Measurements from ENCODE around the gene ARFGAP3.
"Not testable (repeated sequence)": the region's sequence is repeated elsewhere in the genome, so short reads cannot be mapped to it uniquely, and the experiment has no call there.

The ARFGAP3 gene

DNA sequence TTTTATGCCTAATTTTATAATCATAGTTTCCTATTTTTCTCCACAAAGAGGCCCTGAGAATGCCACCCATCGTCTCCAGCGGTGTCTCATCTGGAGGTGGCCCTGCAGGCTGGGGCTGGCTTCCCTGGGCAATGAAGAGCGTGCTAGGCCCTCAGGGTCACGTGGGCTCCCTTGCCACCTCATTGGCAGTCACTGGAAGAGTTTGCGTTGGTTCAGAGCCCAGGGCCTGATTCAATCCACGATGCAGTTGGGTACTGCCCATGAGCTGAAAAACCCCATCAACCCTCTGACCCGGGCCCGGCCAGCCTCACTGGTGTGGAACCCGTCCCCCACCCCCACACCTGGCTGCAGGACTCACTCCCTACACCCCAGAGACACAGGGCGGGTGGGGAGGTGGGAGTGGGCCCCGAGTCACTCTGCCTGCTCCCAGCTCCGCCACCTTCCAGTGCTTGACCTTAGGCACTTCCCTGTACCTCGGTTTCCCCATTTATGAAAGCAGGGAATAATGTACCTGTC, 93.0 kb downstream of the ARFGAP3 start:
- no peak for DNase-seq

DNA sequence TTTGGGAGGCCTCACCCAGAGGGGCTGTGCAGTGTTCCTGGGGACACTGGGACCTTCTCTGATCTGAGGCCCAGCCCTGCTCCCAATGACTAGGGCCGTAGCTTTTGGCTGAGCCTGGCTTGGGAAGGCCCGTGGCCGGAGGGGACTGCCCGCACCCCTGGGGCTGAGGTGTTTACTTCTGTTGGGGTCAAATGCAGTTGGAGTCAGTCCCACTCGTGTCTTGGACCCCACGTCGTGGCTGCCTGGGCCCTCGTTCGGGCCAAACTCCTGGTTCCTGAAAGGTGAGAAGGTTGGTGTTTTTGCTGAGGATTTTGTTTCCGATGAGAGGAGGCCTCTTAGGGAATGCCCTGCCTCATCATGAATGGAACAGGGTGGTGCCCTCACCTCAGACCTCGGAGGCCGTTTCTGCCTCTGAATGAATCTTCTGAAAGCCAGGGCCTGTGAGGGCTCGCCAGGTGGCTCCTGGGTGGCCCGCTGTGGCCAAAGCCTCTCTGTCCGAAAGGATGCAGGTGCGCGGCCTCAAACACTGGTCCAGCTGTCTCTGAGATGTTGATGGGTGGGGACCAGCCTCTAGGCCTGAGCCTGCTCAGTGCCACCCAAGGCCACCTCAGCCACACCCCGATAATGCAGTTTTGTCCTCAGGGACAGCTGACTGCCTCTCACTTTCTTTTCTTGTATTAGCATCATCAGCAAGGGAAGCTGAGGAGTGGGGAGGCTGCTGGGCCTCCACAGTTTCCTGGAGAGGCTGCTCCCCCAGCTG, 96.1 kb downstream of the ARFGAP3 start:
- DNase-seq: no peak

GRCh38 chr22:42758931-42759629, 98.0 kb downstream of the ARFGAP3 start:
- DNase-seq: no peak

DNA sequence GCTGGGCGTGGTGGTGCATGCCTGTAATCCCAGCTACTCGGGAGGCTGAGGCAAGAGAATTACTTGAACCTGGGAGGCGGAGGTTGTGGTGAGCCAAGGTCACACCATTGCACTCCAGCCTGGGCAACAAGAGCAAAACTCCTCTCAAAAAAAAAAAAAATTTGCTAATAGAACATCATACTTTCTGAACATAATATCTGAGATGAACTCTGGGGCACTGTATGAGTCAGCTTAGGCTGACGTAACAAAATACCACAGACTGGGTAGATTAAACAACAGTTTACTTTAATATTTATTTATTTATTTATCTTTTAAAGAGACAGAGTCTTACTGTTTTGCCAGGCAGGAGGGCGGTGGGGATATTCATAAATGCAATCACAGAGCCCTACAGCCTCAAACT, 101.5 kb downstream of the ARFGAP3 start:
- DNase-seq: not testable (repeated sequence)

DNA sequence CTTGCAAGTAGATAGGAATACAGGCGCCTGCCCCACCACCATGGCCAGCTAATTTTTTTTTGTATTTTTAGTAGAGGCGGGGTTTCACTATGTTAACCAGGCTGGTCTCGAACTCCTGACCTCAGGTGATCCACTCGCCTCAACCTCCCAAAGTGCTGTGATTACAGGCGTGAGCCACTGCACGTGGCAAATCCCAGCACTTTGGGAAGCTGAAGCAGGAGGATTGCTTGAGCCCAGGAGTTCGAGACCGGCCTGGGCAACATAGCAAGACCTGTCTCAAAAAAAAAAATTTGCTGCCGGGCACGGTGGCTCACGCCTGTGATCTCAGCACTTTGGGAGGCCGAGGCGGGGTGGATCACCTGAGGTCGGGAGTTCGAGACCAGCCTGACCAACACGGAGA, 102.0 kb downstream of the ARFGAP3 start:
- DNase-seq: not testable (repeated sequence)

- no peak for DNase-seq
Observed at GRCh38 chr22:42754658-42755057, 102.4 kb downstream of the ARFGAP3 start.

DNA sequence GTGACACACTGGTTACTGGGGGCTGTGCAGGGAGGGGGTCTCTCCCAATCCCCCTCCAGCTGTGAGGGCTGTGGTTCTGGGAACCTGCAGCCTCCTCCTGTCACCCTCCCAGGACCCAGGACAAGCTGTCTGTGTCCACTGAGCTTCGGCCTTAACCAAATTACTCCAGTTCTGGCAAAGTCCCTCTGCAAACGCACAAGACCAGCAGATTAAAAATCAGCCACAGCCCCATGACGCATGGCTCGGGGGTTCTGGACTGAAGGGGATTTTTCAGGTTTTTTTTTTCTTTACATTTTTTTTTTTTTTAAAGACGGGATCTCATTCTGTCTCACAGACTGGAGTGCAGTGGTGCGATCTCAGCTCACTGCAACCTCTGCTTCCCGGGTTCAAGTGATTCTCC, 104.2 kb downstream of the ARFGAP3 start:
- no peak for DNase-seq

- DNase-seq: no peak
Observed at GRCh38 chr22:42752230-42752746, 104.8 kb downstream of the ARFGAP3 start.

DNA sequence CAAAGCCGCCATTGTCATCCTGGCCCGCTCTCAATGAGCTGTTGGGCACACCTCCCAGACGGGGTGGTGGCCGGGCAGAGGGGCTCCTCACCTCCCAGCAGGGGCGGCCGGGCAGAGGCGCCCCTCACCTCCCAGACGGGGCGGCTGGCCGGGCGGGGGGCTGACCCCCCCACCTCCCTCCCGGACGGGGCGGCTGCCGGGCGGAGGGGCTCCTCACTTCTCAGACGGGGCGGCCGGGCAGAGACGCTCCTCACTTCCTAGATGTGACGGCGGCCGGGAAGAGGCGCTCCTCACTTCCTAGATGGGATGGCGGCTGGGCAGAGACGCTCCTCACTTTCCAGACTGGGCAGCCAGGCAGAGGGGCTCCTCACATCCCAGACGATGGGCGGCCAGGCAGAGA, 106.7 kb downstream of the ARFGAP3 start:
- not testable (repeated sequence) for DNase-seq

DNA sequence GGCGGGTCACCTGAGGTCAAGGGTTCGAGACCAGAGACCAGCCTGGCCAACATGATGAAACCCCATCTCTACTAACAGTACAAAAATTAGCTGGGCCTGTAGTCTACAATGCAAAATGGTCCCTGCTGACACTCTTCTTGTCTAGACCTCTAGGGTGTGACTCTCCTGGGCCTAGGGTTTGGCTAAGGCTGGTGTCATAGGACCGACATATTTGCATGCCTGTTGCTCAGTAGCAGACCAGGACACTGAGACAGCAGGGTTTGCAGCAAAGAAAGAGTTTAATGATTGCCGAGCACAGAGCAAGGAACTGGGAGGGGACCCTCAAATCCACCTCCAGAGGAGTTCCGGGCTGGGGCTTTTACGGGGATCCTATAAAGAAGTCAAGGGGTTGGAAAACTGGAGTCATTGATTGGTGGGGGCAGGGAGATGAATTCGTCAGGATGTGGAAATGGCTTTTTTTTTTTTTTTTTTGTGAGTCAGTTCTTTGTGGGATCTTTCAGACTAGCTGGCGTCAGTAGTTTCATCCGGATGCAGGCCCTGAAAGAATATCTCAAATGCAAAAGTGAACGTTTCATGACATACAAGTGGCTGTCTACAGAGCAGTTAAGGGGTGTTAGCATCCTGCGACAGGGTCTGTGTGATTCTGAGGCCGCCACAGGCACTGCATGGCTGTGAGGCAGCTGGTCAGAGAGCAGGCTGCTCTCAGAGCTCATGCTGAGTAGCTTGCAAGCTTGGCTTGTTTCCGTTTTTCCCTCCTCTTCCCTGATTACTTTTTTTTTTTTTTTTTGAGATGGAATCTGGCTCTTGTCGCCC, 109.2 kb downstream of the ARFGAP3 start:
- no peak for DNase-seq
